Stimulated activated CD8-positive, alpha-beta memory T cell treated with anti-CD3 and anti-CD28 coated beads, Interleukin-7, amount 100 ng/mL, for 48 hours (primary cell): ENCODE data around the gene ME3.
"Not testable (repeated sequence)": the region's sequence is repeated elsewhere in the genome, so short reads cannot be mapped to it uniquely, and the experiment has no call there.

ENCODE experiments used
- DNase-seq, 2 donors: peaks; one replicate each; pipeline ENCODE4 v3.0.0-alpha.2; 2020; ENCODE audit warnings: low read depth in 1 of 2; ENCODE audit errors: extremely low read depth in 1 of 2

Gene ME3

GRCh38 chr11:86623736-86624135 is 48.7 kb downstream of the ME3 start:
- no peak for DNase-seq

DNA sequence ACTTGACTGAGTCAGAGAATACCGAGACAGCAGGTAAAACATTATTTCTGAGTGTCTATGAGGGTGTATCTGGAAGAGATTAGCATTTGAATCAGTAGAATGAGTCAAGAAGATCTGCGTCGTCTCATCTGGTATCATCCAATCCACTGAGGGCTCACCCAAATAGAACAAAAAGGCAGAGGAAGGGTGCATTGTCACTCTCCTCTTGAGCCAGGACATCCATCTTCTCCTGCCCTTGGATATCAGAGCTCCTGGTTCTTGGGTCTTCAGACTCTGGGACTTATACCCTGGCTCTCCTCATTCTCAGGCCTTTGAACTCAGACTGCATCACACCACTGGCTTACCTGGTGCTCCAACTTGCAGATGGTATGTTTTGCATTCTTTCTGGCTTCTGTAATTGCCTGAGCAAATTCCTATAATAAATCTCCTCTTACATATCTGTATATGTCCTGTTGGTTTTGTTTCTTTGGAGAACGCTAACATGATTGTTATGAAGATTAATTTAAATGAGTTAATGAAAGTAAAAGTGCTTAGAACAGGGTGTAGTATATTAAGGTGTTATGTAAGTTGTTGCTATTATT is 49.3 kb downstream of the ME3 start:
- DNase-seq: no peak

GRCh38 chr11:86621854-86622253 is 50.6 kb downstream of the ME3 start:
- no peak for DNase-seq

DNA sequence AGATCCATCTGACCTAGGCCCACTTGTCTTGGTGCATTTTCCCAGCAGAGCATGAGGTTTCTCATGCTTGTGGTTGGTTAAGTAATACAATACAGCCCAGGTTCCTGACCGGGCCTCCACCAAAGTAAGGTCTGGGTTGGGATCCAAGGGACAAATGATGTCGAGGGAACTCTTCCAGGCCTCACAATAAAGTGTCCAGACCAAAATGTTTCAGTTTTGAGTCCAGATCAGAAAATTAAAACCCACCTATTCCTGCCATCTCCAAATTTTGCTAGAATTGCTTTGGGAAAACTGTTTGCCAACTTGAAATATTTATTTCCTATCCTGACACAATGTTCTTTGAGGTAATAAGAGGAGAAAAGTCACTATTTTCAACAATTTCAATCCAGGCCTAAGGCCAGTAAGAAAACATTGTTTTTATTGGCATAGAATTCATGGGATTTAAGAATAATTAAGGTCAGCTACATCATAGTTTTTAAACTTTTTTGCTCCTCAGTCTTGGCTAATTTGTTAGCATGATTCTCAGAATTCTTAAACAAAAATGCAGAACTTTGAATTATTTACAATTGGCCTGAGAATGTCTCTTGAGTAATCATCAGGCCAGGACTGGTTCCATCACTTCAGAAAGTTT is 51.4 kb downstream of the ME3 start:
- no peak for DNase-seq

GRCh38 chr11:86619428-86619827 is 53.0 kb downstream of the ME3 start:
- DNase-seq: not testable (repeated sequence)

DNA sequence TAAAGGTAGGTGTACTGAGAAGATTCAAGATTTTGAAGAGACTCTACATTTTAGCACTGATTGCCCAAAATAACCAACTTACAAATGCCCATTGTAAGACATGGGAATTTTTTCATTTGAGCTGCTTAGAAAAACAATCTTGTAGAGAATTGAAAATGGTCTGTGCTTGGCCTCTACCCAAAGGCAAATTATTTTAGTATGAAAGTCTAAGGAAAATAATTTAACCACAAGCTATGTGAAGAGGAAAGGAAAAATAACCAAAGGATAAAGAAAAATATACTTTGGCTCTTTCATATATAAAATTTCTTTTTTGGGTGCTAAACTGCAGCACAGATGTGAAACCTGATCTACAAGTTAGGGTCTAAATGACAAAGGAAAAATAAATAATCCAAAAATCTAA is 54.9 kb downstream of the ME3 start:
- no peak for DNase-seq

DNA sequence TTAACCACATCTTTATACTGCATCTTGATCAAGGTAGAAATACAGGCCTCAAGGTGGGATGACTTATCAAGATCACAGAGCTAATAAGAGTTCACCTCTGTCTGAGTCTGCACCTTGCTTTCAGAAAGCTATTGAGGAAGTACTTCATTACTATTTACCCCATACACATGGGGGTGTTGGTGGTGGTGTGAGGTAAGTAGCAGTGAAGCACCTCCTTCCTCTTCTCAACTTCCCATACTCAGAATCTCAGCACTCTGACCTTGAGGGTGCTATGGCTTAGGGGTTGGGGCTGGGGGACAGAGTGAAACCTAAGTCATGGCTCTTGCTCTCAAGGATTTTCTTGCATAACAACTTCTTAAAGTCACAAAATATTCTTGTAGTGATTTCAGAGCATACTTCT is 56.9 kb downstream of the ME3 start:
- DNase-seq: no peak

- DNase-seq: no peak
These were observed 61.7 kb downstream of the ME3 start for GRCh38 chr11:86610559-86611341.

GRCh38 chr11:86608251-86608799 is 64.1 kb downstream of the ME3 start:
- DNase-seq: no peak

GRCh38 chr11:86606836-86607481 is 65.5 kb downstream of the ME3 start:
- DNase-seq: no peak

DNA sequence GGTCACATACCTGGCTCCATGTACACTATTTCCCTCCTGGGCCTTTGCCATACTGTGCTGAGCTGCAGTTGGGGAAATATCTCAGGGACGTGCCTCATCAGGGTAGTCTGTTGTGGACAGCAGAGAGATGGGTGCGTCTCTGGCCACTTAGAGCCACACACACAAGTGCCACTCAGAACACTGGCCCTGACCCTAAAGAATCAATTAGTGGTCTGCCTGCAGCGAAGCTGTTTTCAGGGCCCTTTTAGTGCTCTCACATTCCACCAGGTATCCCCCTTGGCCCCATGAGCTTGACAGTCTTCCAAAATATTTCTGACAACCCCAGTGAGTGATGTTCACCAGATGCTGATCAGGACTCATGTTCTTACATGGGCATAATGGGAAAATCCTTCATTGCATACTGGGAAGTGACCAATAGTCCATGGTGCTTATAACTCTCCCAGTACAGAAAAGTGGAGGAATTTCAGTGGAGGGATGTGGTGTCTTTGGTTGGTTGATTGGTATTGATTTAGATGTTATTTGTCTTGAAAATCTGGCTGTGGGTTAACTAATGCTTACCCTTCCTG is 66.1 kb downstream of the ME3 start:
- DNase-seq: no peak

DNA sequence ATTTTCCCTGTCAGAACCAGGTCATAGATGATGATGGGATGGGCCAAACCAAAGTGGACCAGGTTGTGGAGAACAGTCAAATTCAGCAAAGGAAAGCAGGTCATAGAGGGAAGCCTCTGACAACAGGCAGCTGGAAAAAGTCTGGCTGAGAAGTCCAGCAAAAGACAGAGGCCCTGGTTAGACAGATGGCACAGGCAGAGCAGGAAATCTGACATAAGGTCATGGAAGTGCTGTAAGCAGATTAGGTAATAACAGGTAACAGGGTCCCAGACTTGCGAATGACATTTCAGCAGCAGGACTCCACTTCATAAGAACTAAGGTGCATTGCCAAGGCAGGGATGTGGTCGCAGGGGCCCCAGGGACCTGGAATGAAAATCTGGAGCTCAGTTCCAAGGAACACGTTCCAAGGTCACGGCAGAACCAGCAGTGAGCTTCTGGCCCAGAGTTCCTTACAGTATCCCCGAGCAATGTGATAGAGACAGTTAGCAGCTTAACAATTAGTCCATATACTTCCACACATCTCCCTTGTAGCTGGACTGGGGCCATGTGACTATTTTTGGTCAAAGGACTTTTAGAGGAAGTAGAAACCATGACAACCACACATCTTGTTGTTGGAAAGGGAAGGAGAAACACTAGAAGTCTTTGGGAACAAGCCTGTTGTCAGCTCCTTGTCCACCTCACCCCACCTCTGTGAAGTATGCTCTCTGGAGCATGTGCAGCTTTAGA is 75.4 kb downstream of the ME3 start:
- no peak for DNase-seq

DNA sequence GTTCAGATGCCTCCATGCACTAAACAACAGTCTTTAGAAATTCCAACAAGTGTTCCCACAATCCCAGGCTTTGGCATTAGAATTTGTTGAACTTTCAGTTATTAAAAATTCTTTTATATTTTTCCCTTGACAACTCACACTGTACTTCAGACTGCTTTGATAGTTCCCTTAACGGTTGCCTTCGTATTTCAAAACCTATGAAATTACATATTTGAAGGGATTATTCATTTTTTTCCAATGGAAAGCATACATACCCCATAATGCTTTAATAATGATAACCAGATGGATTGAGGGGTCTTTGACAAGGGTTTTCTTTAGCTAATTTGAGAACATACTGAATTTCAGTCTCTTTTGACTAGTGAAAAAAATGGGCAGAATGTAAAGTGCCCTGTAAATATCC is 76.5 kb downstream of the ME3 start:
- no peak for DNase-seq

DNA sequence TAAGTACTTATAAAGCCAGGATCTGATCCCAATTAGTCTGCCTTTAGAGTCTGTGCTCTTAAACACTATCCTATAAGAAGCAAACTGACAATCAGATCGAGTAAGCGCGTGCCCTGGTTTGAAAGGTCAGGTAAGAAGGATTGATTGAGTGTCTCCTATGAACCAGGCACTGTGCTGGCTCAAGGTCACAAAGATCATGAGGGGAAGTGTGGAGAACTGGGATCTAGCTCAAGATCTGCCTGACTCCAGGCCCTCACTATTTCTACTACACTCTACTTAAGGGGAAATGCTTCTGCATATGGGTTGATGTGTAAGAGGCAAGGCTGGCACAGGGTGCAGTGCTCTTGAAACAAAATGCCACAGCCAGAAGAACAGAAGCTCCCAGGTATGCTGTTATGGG is 77.0 kb downstream of the ME3 start:
- no peak for DNase-seq

DNA sequence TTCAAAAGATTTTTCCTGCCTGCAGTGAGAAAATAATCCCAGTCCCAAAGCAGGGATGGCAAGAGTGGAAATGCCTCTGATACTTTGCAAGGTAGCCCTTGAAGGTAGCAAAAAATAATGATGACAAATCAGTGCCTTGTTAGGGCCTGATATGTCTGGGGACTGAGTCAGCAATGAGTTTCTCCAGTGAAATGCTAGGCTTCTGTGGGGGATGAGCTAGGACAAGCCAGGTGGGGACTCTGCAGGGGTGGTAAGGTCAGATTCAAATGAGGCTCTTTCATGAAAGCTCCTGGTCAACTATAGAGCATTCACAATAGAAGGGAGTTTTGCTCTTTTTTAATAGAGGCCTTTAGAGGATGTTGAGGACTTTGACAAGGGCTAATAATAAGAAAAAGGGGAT is 77.7 kb downstream of the ME3 start:
- no peak for DNase-seq

DNA sequence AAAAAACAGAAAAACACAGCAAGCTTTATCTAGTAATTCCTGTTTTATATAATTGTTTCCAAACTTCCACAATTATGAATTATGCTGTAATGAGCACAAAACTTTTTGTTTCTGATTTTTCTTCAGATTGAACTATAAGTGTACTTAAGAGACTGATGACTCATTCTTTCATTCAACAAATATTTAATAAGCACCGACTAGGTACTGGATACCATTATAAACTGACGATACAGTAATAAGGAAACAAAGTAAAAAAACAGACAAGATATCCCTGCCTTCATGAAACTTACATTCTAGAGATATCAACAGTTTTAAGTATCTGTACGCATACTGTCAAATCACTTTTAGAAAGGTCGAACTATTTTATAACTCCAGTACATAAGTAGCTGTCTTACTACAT is 78.6 kb downstream of the ME3 start:
- no peak for DNase-seq

DNA sequence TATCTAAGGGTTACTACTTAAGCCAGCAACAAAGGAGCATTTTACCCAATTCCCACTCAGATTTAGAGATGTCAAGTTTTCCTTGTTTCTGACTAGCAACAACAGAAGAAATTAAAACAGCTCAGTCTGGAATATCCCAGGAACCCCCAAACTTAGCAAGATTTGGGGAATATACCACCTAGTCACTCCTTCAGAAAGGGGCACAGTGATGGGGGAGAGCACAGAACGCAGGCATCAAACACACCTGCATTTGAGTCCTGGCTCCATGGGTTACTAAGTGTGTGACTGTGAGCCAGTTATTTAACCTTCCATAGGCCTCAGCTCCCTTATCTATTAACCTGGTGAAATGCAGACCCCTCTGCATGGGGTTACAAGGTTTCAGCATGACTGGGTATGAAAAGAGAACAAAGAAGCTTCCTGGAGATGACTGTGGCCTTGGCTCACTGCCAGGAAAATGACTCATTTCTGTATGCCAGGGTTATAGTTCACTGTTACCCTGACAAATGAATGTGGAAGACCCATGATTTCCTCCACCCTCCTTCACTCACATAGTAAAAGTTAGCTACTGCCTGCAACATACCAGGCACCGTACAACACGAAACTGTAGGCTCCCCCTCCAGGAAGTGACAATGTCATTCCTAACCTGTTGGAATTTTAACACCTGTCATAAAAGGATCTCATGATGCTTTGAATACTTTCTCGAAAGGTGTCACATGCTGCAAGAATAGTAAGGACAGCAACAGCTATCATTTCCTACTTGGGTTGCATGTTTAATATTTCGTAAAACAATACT is 79.6 kb downstream of the ME3 start:
- peak; percentile 69 to 90 for DNase-seq

DNA sequence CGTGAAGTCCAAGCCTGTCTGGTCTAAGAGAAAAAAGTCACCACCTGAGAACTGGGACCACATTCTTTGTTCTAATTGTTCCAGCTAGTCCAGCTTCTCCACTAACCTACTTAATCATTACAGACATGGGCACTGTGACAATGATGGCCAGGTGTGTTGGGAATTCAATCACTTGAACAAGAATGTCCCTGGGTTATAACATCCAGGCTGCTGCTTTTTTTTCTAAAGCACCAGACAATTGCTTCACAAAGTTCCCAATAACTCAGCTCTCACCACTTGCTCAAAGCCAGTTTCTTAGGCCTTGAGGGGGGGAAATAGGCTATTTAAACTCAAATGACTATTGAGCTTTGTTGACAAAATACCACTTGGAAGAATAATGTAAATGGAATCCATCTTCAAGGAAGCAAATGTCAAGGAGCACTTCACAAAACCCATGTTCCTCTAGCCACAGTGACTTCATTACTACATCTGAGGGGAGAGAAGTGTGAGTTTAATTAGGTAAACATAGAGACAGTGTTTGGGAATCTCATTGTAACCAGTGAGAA is 80.3 kb downstream of the ME3 start:
- DNase-seq: no peak

DNA sequence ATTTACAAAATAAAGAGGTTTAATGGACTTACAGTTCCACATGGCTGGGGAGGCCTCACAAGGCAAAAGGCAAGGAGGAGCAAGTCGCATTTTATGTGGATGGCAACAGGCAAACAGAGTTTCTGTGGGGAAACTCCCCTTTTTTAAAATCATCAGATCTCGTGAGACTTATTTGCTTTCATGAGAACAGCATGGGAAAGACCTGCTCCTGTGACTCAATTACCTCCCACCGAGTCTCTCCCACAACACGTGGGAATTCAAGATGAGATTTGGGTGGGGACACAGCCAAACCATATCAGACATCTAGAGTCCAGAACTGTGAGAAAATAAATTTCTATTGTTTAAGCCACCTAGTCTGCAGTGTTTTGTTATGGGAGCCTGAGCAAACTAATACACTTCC is 80.8 kb downstream of the ME3 start:
- no peak for DNase-seq
